WTC11 (cell line): ENCODE measurements around the gene DNPH1. TPM values are rescaled to one million over a fixed set of nuclear protein-coding genes. Genes with fewer than 3 reads are reported as not detected.

Experiments used
- ATAC-seq: fragments of 200-7000 bp; cut with Tn5 transposase; 2 replicates; pipeline ENCODE4 v1.10.0; 2021; ENCODE audit warnings: mild to moderate bottlenecking, moderate library complexity
- CTCF ChIA-PET: fragments of 300-600 bp; sonication (Branson Sonifier 250); formaldehyde crosslinking; loops from one replicate; lab custom pipeline; 2021; ENCODE audit warnings: antibody characterized with exemption; lab: Charles Lee
- POLR2A ChIA-PET: fragments of 350-600 bp; sonication (Branson Sonifier 250); formaldehyde crosslinking; loops from one replicate; lab custom pipeline; 2021; ENCODE audit warnings: antibody characterized with exemption; lab: Charles Lee
- DNase-seq: peaks from one replicate; pipeline ENCODE4 v3.0.0; 2021; ENCODE audit warnings: low spot score
- H3K27ac Mint-ChIP-seq: 2 replicates; pipeline ENCODE4 v1.8.0; 2021; ENCODE audit warnings: mixed read lengths
- H3K27me3 Mint-ChIP-seq: 2 replicates; pipeline ENCODE4 v1.8.0; 2021; ENCODE audit warnings: low read depth, mild to moderate bottlenecking, moderate library complexity, mixed read lengths
- H3K36me3 Mint-ChIP-seq: 2 replicates; pipeline ENCODE4 v1.8.0; 2021; ENCODE audit warnings: mixed read lengths
- H3K4me1 Mint-ChIP-seq: 2 replicates; pipeline ENCODE4 v1.8.0; 2022; ENCODE audit warnings: mixed read lengths
- H3K4me3 Mint-ChIP-seq: 2 replicates; pipeline ENCODE4 v1.8.0; 2021; ENCODE audit warnings: mild to moderate bottlenecking, moderate library complexity, mixed read lengths
- H3K9me3 Mint-ChIP-seq: 2 replicates; pipeline ENCODE4 v1.8.0; 2021; ENCODE audit warnings: mixed read lengths
- AR ChIP-seq: fragments of 250-450 bp; sonication (Bioruptor Pico); IDR thresholded peaks from 2 replicates; pipeline ENCODE4 v1.9.0; 2021; ENCODE audit warnings: mild to moderate bottlenecking
- ATF2 ChIP-seq: sonication (generic); formaldehyde crosslinking; IDR thresholded peaks from 2 replicates; pipeline ENCODE4 v1.8.1; 2022; ENCODE audit warnings: low read depth, missing genetic modification reagents, borderline replicate concordance
- CREM ChIP-seq: sonication (generic); formaldehyde crosslinking; IDR thresholded peaks from 2 replicates; pipeline ENCODE4 v1.8.1; 2022; ENCODE audit warnings: mild to moderate bottlenecking, missing genetic modification reagents, moderate library complexity
- ELF4 ChIP-seq: sonication (generic); formaldehyde crosslinking; IDR thresholded peaks from 2 replicates; pipeline ENCODE4 v1.8.1; 2022; ENCODE audit warnings: low read depth, mild to moderate bottlenecking, moderate library complexity, missing genetic modification reagents
- EMX1 ChIP-seq: fragments of 250-450 bp; sonication (Bioruptor Pico); IDR thresholded peaks from 2 replicates; pipeline ENCODE4 v1.8.0; 2021; ENCODE audit warnings: mild to moderate bottlenecking
- HMGA2 ChIP-seq: fragments of 250-450 bp; sonication (Bioruptor Pico); IDR thresholded peaks from 2 replicates; pipeline ENCODE4 v1.4.0; 2021; ENCODE audit warnings: mild to moderate bottlenecking, moderate library complexity
- HMGXB4 ChIP-seq: sonication (generic); formaldehyde crosslinking; IDR thresholded peaks from 2 replicates; pipeline ENCODE4 v1.8.1; 2023; ENCODE audit warnings: mild to moderate bottlenecking, moderate library complexity, missing genetic modification reagents
- IRF2 ChIP-seq: sonication (generic); formaldehyde crosslinking; IDR thresholded peaks from 2 replicates; pipeline ENCODE4 v1.8.0; 2022; ENCODE audit warnings: low read depth, missing genetic modification reagents, borderline replicate concordance
- JUN ChIP-seq: sonication (generic); formaldehyde crosslinking; IDR thresholded peaks from 2 replicates; pipeline ENCODE4 v1.8.0; 2023; ENCODE audit warnings: mild to moderate bottlenecking, missing genetic modification reagents
- MXD4 ChIP-seq: fragments of 250-450 bp; sonication (Bioruptor Pico); IDR thresholded peaks from 2 replicates; pipeline ENCODE4 v1.8.0; 2021; ENCODE audit warnings: mild to moderate bottlenecking, moderate library complexity, borderline replicate concordance
- NFYB ChIP-seq: sonication (generic); formaldehyde crosslinking; conservative IDR thresholded peaks from 2 replicates; pipeline ENCODE4 v1.8.0; 2022; ENCODE audit warnings: low read depth, missing genetic modification reagents
- NR1H2 ChIP-seq: sonication (generic); formaldehyde crosslinking; IDR thresholded peaks from 2 replicates; pipeline ENCODE4 v1.9.0; 2021; ENCODE audit warnings: mild to moderate bottlenecking, moderate library complexity, missing genetic modification reagents
- NR3C1 ChIP-seq: sonication (generic); formaldehyde crosslinking; conservative IDR thresholded peaks from 2 replicates; pipeline ENCODE4 v1.8.1; 2023; ENCODE audit warnings: low read depth, mild to moderate bottlenecking, missing genetic modification reagents
- SMAD3 ChIP-seq: sonication (generic); formaldehyde crosslinking; IDR thresholded peaks from 2 replicates; pipeline ENCODE4 v1.8.0; 2022; ENCODE audit warnings: missing genetic modification reagents, mild to moderate bottlenecking, borderline replicate concordance
- USF2 ChIP-seq: sonication (generic); formaldehyde crosslinking; IDR thresholded peaks from 2 replicates; pipeline ENCODE4 v1.8.1; 2023; ENCODE audit warnings: mild to moderate bottlenecking, missing genetic modification reagents, moderate library complexity
- ZBTB43 ChIP-seq: sonication (generic); formaldehyde crosslinking; IDR thresholded peaks from 2 replicates; pipeline ENCODE4 v1.8.1; 2023; ENCODE audit warnings: mild to moderate bottlenecking, missing genetic modification reagents
- ZNF121 ChIP-seq: sonication (generic); formaldehyde crosslinking; IDR thresholded peaks from 2 replicates; pipeline ENCODE4 v1.8.0; 2023; ENCODE audit warnings: missing genetic modification reagents
- ZNF263 ChIP-seq: sonication (generic); formaldehyde crosslinking; IDR thresholded peaks from 2 replicates; pipeline ENCODE4 v1.8.1; 2022; ENCODE audit warnings: low read depth, mild to moderate bottlenecking, moderate library complexity, missing genetic modification reagents
- ZNF317 ChIP-seq: sonication (generic); formaldehyde crosslinking; IDR thresholded peaks from 2 replicates; pipeline ENCODE4 v1.8.1; 2023; ENCODE audit warnings: low read depth, mild to moderate bottlenecking, moderate library complexity, missing genetic modification reagents, borderline replicate concordance
- ZNF416 ChIP-seq: fragments of 250-450 bp; sonication (Bioruptor Pico); IDR thresholded peaks from 2 replicates; pipeline ENCODE4 v1.9.0; 2021; ENCODE audit warnings: mild to moderate bottlenecking, inconsistent platforms
- ZNF425 ChIP-seq: fragments of 250-450 bp; sonication (Bioruptor Pico); conservative IDR thresholded peaks from 2 replicates; pipeline ENCODE4 v1.9.0; 2021; ENCODE audit warnings: mild to moderate bottlenecking
- total RNA-seq: library from RNA; stranded (reverse); gene quantifications from 3 replicates; pipeline ENCODE4 v1.2.3, GENCODE V29; 2021

Gene DNPH1
- total RNA-seq, 1 experiment from 2014 or later: 48.4 TPM

GRCh38 chr6:43193929-43194328, 35.4 kb downstream of the DNPH1 start (continued):
- TF ChIP-seq HMGA2 (no peak), ZNF263 (CRISPR knock-in tag) (no peak), ELF4 (CRISPR knock-in tag) (no peak)

- no peak overlapping the region for H3K4me3 Mint-ChIP-seq
Measured at GRCh38 chr6:43192911-43193310, 36.4 kb downstream of the DNPH1 start.

GRCh38 chr6:43189776-43190304, 39.4 kb downstream of the DNPH1 start:
- ATAC-seq: no peak
- no peaks in the 10 kb centered on the region; the same call in 1 of the 2 replicates for H3K36me3 Mint-ChIP-seq
- no peak for TF ChIP-seq IRF2
- no peak for TF ChIP-seq HMGXB4 (CRISPR knock-in tag)
- no peak for TF ChIP-seq ELF4 (CRISPR knock-in tag)
- no peak for TF ChIP-seq ZNF121 (CRISPR knock-in tag)
- TF ChIP-seq USF2 (CRISPR knock-in tag): no peak
- TF ChIP-seq AR: no peak
- TF ChIP-seq MXD4 (CRISPR knock-in tag): no peak
- TF ChIP-seq ATF2 (CRISPR knock-in tag): no peak
- TF ChIP-seq ZNF425 (CRISPR knock-in tag): no peak
- TF ChIP-seq NR3C1 (CRISPR knock-in tag): no peak
- no peak for TF ChIP-seq NFYB
- TF ChIP-seq ZNF317 (CRISPR knock-in tag): no peak
- TF ChIP-seq, all 79 proteins: peak for 0
- H3K27me3 Mint-ChIP-seq: no peaks in the 10 kb centered on the region
- no peaks in the 10 kb centered on the region for H3K4me1 Mint-ChIP-seq
- no peaks in the 10 kb centered on the region for H3K9me3 Mint-ChIP-seq
- H3K4me3 Mint-ChIP-seq: no peak overlapping the region
- no peak for DNase-seq
- H3K27ac Mint-ChIP-seq: no peak overlapping the region
- ChIA-PET CTCF (interaction anchor here (0.6 kb wide), 1 partner anchor 209 kb away, joined by 4 read pairs; no protein-coding TSS in a partner anchor), POLR2A (no interaction called here)

More at GRCh38 chr6:43192911-43193310, 36.4 kb downstream of the DNPH1 start:
- Mint-ChIP-seq H3K9me3 (no peaks in the 10 kb centered on the region), H3K4me1 (no peaks in the 10 kb centered on the region), H3K36me3 (no peaks in the 10 kb centered on the region), H3K27me3 (no peaks in the 10 kb centered on the region), H3K27ac (no peak overlapping the region)
- TF ChIP-seq ZBTB43 (CRISPR knock-in tag) (no peak), EMX1 (CRISPR knock-in tag) (no peak), SMAD3 (CRISPR knock-in tag) (no peak), NR1H2 (CRISPR knock-in tag) (no peak), ZNF416 (CRISPR knock-in tag) (no peak), JUN (CRISPR knock-in tag) (no peak), CREM (CRISPR knock-in tag) (no peak), ZNF263 (CRISPR knock-in tag) (no peak)
- CTCF ChIA-PET: no interaction called here
- no peak for DNase-seq
- no peak for ATAC-seq
- POLR2A ChIA-PET: no interaction called here
